ENCODE data around the gene STAP1.
"Not testable (repeated sequence)": the region's sequence is repeated elsewhere in the genome, so short reads cannot be mapped to it uniquely, and the experiment has no call there.

STAP1 gene, protein sequence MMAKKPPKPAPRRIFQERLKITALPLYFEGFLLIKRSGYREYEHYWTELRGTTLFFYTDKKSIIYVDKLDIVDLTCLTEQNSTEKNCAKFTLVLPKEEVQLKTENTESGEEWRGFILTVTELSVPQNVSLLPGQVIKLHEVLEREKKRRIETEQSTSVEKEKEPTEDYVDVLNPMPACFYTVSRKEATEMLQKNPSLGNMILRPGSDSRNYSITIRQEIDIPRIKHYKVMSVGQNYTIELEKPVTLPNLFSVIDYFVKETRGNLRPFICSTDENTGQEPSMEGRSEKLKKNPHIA

GRCh38 chr4:67558493-67558892 is at the start of gene STAP1:
Gene STAP1, plus strand, starts transcription at chr4:67558727. Its CDS starts 83 bp downstream, at chr4:67558810.
- DNase-seq (ENCODE audit: low read depth in 1 of 2, low spot score in 1 of 2), result no peak

DNA sequence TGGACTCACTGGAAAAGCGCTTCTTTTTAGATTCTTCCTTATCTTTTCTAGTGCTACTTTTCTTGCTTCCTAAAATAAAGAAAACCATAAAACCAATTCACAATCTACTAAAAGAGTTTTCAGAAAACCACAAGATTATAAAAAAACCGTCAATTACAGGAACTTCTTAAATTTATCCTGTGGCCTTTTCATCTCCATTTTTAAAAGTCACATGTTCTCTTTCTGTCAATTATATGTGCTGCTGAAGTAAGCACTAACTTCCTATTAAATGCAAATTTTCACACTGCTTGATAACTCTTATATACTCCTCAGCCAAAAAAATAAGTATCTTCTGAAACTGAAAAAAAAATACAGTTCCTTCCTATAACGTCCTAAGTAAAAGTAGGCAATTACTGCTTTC is 46.0 kb upstream of the STAP1 start:
- DNase-seq (ENCODE audit: low read depth in 1 of 2, low spot score in 1 of 2), result no peak

- DNase-seq (ENCODE audit: low read depth in 1 of 2, low spot score in 1 of 2), result no peak
These were observed 38.4 kb upstream of the STAP1 start for GRCh38 chr4:67520141-67520540.

GRCh38 chr4:67521506-67521905 is 37.0 kb upstream of the STAP1 start:
- no peak for DNase-seq (ENCODE audit: low read depth in 1 of 2, low spot score in 1 of 2)

- DNase-seq (ENCODE audit: low read depth in 1 of 2, low spot score in 1 of 2), result no peak
These were observed 36.3 kb upstream of the STAP1 start for GRCh38 chr4:67522230-67522629.

- DNase-seq (ENCODE audit: low read depth in 1 of 2, low spot score in 1 of 2), result no peak
These were observed 35.5 kb upstream of the STAP1 start for GRCh38 chr4:67522851-67523671.

DNA sequence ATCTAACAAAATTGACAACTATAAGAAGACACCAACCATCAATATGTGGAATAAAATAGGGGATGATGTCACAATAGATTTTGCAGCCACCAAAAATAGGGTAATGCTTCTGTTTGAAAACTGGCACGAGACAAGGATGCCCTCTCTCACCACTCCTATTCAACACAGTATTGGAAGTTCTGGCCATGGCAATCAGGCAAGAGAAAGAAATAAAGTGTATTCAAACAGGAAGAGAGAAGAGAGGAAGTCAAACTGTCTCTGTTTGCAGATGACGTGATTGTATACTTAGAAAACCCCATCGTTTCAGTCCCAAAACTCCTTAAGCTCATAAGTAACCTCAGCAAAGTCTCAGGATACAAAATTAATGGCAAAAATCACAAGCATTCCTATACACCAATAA is 34.4 kb upstream of the STAP1 start:
- DNase-seq (ENCODE audit: low read depth in 1 of 2, low spot score in 1 of 2), result not testable (repeated sequence)

GRCh38 chr4:67531379-67531962 is 27.1 kb upstream of the STAP1 start:
- DNase-seq (ENCODE audit: low read depth in 1 of 2, low spot score in 1 of 2), result no peak

GRCh38 chr4:67532397-67532796 is 26.1 kb upstream of the STAP1 start:
- DNase-seq (ENCODE audit: low read depth in 1 of 2, low spot score in 1 of 2), result not testable (repeated sequence)

DNA sequence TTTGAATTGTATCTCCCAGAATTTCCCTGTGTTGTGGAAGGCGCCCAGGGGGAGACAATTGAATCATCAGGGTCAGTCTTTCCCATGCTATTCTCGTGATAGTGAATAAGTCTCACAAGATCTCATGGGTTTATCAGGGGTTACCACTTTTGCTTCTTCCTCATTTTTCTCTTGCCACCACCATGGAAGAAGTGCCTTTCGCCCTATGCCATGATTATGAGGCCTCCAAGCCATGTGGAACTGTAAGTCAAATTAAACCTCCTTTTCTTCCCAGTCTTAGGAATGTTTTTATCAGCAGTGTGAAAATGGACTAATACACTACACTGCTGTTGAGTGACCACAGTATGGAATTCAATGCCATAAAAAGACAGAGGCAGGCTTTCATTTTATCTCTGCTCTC is 25.4 kb upstream of the STAP1 start:
- no peak for DNase-seq (ENCODE audit: low read depth in 1 of 2, low spot score in 1 of 2)

GRCh38 chr4:67535280-67535840 is 23.2 kb upstream of the STAP1 start:
- DNase-seq (ENCODE audit: low read depth in 1 of 2, low spot score in 1 of 2), result no peak

- no peak for DNase-seq (ENCODE audit: low read depth in 1 of 2, low spot score in 1 of 2)
These were observed 18.7 kb upstream of the STAP1 start for GRCh38 chr4:67539830-67540229.

- DNase-seq (ENCODE audit: low read depth in 1 of 2, low spot score in 1 of 2), result no peak
These were observed 16.5 kb upstream of the STAP1 start for GRCh38 chr4:67542076-67542475.

- peak; percentile 79 to 84 for DNase-seq (ENCODE audit: low read depth in 1 of 2, low spot score in 1 of 2)
These were observed 13.1 kb upstream of the STAP1 start, which contains the start of gene CENPC for GRCh38 chr4:67545199-67546003. Gene CENPC, minus strand, starts transcription at chr4:67545503. Its CDS starts 148 bp downstream, at chr4:67545355.

GRCh38 chr4:67546004-67546356 is 12.5 kb upstream of the STAP1 start:
- DNase-seq (ENCODE audit: low read depth in 1 of 2, low spot score in 1 of 2), result no peak

DNA sequence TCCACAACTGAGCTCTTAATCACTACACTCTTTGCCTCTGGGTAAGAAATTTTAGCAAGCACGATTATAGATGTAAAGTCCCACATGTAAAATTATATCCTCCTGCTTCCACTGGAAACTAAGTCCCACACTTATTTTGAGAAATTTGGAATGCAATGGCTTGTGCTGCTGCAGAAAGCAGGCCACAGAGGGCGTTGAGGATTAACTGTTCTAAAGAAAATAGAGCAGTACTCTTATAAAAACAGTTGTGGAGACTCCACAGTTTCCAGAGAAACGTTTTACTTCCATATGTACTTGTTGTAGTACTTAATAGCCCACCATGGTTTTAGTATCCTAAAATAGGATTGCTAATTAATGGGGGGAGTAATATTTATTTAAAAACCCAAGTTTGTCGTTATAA is 11.6 kb upstream of the STAP1 start:
- DNase-seq (ENCODE audit: low read depth in 1 of 2, low spot score in 1 of 2), result no peak

DNA sequence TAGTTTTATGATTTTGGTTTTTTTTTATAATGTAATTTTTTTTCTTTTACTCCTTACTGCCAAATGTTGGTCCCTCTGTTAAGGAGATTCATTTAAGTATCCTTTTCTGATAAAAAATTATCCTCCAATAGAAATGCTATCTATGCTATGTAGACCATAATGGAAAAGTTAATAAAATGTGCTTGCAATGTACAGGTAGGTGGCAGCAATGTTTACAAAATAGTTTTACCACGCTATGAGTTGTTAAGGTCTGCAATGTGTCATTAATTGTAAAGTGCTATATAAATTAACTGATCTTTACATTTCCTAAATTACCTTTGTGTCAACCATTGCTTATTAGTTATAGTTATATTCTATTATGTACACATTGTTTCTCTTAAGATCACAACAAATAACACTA is 9.4 kb upstream of the STAP1 start:
- no peak for DNase-seq (ENCODE audit: low read depth in 1 of 2, low spot score in 1 of 2)

DNA sequence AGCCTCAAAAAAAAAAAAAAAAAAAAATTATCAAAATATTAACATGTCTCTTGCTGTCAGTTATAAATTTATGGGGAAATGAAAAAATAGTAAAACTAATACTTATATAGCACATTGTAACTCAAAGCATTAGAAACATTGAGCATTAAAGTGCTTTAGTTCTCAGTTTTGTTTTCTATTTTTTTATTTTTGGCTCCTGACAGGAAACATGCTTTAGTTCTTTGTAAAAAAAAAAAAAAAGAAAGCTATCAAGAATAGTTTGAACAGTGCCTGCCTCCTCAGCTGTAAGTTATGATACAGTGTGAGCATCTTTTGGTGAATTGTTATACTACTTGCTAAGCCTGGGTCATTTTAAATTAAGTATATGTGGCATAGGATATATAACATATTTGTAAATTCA is 8.1 kb upstream of the STAP1 start:
- no peak for DNase-seq (ENCODE audit: low read depth in 1 of 2, low spot score in 1 of 2)

DNA sequence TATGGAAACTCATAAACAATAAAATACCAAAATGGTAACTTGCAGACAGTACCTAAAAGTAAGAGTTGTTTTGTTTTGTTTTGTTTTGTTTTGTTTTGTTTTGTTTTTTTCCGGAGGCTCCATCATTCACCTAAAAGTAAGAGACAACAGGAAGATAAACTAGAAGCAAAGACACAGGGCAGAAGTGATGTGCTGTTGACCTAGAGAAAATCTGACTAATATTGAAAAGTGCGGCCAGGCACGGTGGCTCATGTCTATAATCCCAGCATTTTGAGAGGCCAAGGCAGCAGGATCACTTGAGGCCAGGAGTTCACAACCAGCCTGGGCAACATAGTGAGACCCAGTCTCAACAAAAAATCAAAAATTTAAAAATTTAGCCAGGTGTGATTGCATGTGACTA is 7.7 kb upstream of the STAP1 start:
- no peak for DNase-seq (ENCODE audit: low read depth in 1 of 2, low spot score in 1 of 2)

- DNase-seq (ENCODE audit: low read depth in 1 of 2, low spot score in 1 of 2), result not testable (repeated sequence)
These were observed 6.3 kb upstream of the STAP1 start for GRCh38 chr4:67552146-67552792.

Measured in activated T-helper 1 cell treated with anti-CD3 and anti-CD28 coated beads, Interleukin-2, amount 50 U/mL, for 16 hours (primary cell).